ENCODE data around the gene ARID1B.

Gene ARID1B

DNA sequence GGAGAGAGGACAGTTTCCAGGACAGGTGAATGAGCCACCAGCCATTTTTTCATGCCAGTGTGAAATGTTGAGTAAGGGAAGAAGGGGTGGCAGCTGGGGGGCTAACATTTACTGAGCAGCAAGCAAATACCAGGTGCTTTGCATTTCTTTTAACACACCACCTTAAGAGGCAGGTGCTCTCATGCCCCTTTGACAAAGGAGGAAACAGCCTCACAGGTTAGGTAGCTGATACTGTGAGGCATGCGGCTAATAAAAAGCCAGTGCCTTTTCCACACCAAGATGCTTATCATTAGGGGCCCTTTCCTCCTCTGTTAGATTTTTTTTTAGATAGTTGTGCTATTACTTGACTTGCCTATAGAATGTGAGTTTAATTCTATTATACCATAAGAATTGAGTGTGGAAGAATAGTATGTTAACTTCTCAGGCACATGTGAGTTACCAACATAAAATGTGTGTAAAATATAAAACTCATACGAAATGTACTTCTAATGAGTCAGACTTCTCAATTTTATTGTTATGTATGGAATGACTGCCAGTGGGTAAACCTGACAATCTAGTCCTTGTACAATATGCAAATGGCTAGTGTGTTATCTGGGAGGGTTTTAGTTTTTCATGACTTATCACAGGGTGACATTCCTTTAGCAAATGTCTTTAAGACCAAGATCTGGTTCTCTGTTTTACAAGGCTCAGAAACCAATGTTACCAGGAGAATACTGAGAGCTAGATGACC is 286.2 kb downstream of the ARID1B start:
- DNase-seq = no peak

GRCh38 chr6:157063923-157064322 is 286.7 kb downstream of the ARID1B start:
- no peak for DNase-seq

DNA sequence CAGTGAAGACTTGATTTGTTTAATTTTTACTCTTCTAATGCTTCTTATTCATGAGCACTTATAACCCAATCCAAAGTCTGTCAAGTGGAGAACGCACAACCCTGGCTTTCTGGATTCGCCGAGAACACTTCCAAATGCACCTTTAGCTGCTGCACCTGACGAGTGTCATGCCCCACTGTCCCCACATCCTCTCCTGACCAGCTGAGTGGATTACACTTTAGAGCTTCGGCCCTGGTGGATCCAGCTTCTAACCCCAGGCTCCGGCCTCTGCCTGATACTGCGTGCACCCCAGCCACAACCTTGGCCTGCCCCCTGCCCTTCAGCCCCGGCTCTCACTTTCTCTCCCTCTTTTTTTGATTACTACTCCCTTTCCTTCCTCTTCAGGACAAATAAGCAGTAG is 287.3 kb downstream of the ARID1B start:
- DNase-seq = no peak

DNA sequence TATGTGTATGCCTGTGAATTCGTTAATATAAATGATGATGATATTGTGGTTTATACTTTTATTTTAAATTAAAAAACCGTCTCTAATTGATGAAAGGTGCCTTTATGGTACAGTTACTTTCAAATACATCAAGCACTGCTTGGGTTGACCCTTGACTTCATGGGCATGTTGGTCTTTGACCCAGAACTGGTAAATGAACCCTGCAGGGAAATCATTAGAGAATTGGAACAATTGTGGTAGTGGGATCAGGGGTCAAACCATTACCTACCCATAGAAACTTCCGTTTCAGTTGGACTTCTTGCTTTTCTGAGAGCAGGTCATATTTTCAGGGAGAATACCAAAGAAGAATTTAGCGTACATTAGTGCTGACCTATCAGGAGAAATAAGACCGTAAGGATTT is 288.2 kb downstream of the ARID1B start:
- no peak for DNase-seq

GRCh38 chr6:157066781-157067491 is 289.8 kb downstream of the ARID1B start:
- no peak for DNase-seq

DNA sequence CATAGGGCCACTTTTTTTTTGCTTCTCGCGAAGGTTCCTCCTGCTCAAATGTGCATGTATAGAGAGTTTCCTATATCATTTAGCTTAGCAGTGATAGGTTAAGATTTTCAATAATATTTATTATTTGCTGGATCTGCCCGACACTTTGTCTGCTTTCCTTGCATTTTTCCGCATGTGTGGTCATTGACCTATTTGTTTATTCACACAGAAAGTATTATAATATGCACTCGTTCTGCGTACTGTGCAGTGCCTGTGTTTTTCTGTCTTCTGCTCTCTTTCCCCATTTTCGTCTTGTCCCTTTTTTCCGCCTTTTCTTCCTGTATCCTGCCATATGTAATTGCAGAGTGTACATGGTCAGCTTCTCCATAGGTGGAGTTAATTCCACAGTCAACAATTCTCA is 290.3 kb downstream of the ARID1B start:
- DNase-seq = no peak

- DNase-seq = no peak
Observed at GRCh38 chr6:157068691-157069324, 291.6 kb downstream of the ARID1B start.

- DNase-seq = no peak
Observed at GRCh38 chr6:157069585-157069984, 292.4 kb downstream of the ARID1B start.

- no peak for DNase-seq
Observed at GRCh38 chr6:157070403-157071107, 293.4 kb downstream of the ARID1B start.

GRCh38 chr6:157072128-157072527 is 294.9 kb downstream of the ARID1B start:
- no peak for DNase-seq

- no peak for DNase-seq
Observed at GRCh38 chr6:157073596-157073995, 296.4 kb downstream of the ARID1B start.

DNA sequence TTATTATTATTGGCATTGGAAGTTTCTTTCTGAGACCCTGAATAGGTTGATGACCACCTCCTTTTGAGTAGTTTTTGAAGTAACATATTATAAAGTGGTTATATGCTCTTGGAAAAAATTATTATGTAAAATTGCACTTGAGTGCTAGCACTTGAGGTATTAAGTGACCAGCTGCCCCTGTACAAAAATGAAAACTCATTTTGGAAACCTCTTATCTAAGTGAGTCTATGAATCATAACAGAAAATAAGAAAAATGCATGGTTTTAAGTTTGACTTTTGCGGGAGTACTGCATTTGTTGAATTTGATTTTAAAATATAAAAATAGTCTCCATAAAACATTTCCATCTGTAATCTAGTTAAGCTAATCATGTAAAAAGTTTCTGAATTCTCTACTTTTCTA is 297.8 kb downstream of the ARID1B start:
- no peak for DNase-seq

GRCh38 chr6:157075549-157076450 is 298.6 kb downstream of the ARID1B start:
- DNase-seq = no peak

DNA sequence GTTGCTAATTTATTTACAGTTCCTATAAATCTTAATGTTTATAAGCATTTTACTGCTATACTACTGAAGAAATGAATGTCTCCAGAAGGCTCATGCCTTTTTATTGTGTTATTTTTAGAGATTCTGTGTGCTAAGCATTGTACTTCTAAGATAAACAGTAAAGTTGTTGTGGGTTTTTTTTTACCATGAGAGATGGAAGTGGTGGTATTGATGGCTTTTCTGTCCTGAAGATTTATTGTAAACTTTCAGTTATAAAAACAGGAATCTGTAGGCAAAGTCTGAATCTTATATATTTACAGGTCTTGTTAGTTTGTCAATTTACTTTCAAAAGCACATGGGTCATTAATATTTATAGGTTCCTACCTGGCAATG is 299.3 kb downstream of the ARID1B start:
- no peak for DNase-seq

DNA sequence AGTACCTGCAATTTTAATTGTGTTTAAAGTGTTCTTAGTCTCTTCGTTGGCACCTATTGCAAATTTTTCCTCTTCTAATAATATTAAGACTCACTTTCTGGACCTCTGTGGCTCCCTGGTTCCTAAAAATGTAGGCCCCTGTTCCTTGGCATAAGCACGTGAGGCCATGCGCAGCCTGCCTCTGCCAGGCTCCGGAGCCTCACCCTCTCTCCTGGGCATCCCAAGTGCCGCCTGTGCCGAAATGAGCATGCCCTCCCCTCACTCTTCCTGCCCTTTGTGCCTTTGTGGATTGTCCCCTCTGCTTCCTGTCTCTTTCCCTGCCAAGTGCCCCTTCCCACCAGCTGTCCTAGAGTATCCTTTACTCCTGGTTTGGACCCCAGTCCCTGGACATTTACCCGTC is 300.1 kb downstream of the ARID1B start:
- no peak for DNase-seq

- no peak for DNase-seq
Observed at GRCh38 chr6:157078326-157078725, 301.1 kb downstream of the ARID1B start.

GRCh38 chr6:157079277-157079676 is 302.1 kb downstream of the ARID1B start:
- DNase-seq = no peak

GRCh38 chr6:157079771-157080170 is 302.6 kb downstream of the ARID1B start:
- no peak for DNase-seq

- no peak for DNase-seq
Observed at GRCh38 chr6:157080986-157081391, 303.8 kb downstream of the ARID1B start.

DNA sequence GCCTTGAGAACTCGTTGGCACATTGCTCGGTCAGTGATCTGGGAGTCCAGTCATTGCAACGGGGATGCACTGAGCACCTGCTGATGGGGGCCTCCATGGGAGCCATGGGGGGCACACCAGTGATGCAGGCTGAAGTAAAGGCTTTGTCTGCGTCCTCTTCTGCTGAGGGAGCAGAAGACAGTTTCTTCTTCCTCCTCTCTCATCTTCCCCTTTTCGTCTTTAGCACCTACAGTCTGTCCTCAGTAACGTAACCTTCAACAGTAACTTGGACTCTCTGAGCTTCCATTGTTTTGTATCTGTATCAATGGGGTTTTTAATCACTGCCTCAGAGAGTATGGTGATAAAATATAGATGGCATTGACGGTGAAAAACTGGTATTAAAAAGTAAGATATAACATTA is 306.2 kb downstream of the ARID1B start:
- DNase-seq = no peak

DNA sequence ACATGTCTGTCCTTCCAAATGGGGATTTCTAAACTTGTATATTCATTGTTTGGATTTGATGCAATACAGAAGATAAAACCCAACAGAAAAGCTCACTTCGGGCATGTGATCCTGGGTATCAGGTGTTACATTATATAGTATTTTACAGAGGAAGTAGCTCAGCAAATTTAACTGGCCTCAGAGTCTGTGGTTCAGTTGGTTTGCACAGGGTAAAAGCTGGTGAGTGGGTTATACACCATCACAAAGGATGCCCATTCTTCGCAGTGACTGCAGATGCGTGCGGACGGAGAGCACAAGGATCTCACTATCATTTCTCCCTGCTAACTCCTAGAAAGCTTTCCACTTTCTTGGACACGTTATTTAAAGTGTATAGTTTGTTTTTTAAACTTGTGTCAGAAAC is 309.5 kb downstream of the ARID1B start:
- DNase-seq = no peak

DNA sequence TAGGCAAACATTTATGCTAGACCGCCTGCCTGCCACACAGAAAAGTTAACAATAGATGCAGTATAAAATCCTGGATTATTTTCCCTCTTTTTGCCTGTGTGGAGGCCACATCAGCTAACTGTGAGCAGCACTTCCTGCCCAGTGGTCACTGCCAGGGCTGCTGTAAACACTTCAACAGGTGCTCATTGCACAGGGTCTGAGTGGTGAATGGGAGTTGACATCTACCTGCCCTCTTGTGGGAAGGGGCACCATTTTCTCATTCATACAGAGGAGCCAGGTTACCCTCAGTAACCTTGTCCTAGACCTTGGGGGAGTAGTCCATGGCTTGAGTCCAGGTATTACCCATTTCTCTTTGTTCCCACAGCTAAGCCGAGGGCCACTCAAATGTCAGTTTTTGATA is 310.8 kb downstream of the ARID1B start:
- DNase-seq = no peak

DNA sequence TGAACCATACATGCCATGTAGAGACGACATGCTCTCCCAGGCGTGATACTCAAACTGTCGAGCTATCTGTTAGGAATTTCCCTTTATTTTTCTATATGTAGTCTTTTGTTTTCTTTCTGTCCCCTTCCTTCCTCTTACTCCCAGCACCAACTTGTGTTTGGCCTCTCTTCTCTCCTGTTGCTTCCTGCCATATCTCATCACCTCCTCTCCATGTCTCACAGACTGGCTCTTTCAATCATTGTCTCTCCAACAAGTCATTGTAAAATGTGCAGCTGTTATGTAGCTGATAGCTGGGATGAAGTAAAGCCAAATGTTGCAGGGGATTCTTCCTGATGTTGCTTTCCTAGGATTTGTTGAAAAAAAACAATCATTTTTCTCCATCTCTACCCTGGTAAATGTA is 311.7 kb downstream of the ARID1B start:
- no peak for DNase-seq
